ENCODE data around the gene TRPC6. TPM values are rescaled to one million over a fixed set of nuclear protein-coding genes. Genes with fewer than 3 reads are reported as not detected.

The TRPC6 gene
- total RNA-seq, 2 donors from 2014 or later = 0.28 to 0.93 TPM

DNA sequence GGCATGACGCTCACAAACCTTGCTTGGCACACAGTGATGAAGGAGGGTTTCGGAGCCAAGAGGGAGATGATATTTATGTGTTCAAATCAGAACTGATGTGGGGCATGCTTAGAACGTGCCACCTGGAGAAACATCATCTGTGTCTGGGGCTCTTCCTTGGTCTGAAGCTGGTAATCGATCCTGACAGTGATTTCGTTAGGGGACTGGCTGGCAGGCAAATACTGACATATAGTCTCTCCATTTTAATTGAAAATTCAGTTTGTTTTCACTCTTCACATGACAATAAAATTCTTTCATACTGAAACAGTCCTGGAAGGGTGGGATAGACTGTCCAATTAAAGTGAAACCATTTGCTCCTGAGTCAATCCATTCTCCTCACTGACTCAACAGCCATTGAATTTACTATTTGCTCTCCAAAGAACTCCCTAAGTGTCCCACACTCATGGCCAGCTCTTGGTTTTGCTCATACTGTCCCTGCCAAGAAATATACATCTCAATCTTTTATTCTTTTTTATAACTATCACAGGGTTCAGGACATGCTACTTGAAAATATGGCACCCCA is 134.8 kb downstream of the TRPC6 start:
- no peaks in the 10 kb centered on the region for H3K27me3 ChIP-seq
- H3K27ac ChIP-seq = no peak overlapping the region
- no peaks in the 10 kb centered on the region for H3K36me3 ChIP-seq
- H3K9me3 ChIP-seq = no peaks in the 10 kb centered on the region
- H3K4me3 ChIP-seq = no peak overlapping the region
- H3K4me1 ChIP-seq = peaks cover 0 to 5% of the 10 kb centered on the region in 2 donors
- DNase-seq (ENCODE audit: low spot score) = no peak
- no peak for TF ChIP-seq CTCF (IDR thresholded peaks at IDR 0.05)

DNA sequence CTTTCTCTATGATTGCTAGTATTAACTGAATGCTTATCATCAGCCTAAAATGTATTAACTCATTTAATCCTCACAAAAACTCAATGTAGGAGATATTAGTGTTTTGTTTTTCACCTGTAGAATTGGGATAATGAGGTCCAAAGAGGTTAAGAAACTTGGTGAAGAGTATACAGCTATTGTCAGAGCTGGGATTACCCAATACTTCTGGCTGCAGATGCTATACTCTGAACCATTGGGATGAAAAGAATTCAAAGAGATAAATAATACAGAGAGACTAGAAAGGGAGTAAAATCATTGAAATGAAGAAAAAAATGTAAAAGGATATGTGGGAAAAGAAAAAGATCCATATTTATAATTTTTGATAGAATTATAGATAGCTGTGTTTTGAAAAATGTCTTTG is 137.1 kb downstream of the TRPC6 start:
- no peaks in the 10 kb centered on the region for H3K27me3 ChIP-seq
- H3K4me1 ChIP-seq = peaks cover 0 to 15% of the 10 kb centered on the region in 2 donors
- no peaks in the 10 kb centered on the region for H3K36me3 ChIP-seq
- no peak for DNase-seq (ENCODE audit: low spot score)
- no peaks in the 10 kb centered on the region for H3K9me3 ChIP-seq
- no peak overlapping the region for H3K27ac ChIP-seq
- no peak for TF ChIP-seq CTCF (IDR thresholded peaks at IDR 0.05)
- H3K4me3 ChIP-seq = no peak overlapping the region

GRCh38 chr11:101446238-101446637 is 137.6 kb downstream of the TRPC6 start:
- no peaks in the 10 kb centered on the region for H3K36me3 ChIP-seq
- TF ChIP-seq CTCF (IDR thresholded peaks at IDR 0.05) = no peak
- no peaks in the 10 kb centered on the region for H3K9me3 ChIP-seq
- H3K27ac ChIP-seq = no peak overlapping the region
- no peaks in the 10 kb centered on the region for H3K27me3 ChIP-seq
- peaks cover 0 to 20% of the 10 kb centered on the region in 2 donors for H3K4me1 ChIP-seq
- no peak for DNase-seq (ENCODE audit: low spot score)
- H3K4me3 ChIP-seq = no peak overlapping the region

DNA sequence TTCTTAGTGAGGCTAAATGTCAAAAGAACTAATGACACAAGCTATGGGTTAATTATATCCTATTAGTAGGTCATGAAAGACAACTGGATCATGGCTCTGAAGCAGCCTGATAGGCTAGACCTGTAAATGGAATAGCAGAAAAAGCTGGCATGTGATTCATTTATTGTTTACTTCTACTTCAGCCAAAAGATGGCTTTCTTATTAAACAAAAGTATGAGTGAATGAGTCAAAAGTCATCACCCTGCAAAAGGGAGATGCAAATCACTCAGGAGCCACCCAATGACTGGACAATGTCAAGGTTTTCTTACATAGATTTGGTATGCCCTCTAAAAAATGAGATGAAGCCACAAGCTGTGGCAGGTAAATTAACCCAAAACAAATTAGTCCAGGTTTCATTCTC is 138.0 kb downstream of the TRPC6 start:
- TF ChIP-seq CTCF (IDR thresholded peaks at IDR 0.05) = no peak
- H3K36me3 ChIP-seq = no peaks in the 10 kb centered on the region
- no peak for DNase-seq (ENCODE audit: low spot score)
- H3K27me3 ChIP-seq = no peaks in the 10 kb centered on the region
- peaks cover 0 to 22% of the 10 kb centered on the region in 2 donors for H3K4me1 ChIP-seq
- no peaks in the 10 kb centered on the region for H3K9me3 ChIP-seq
- H3K27ac ChIP-seq = no peak overlapping the region
- H3K4me3 ChIP-seq = no peak overlapping the region

- Histone ChIP-seq H3K9me3 (no peaks in the 10 kb centered on the region), H3K4me3 (no peak overlapping the region), H3K27ac (no peak overlapping the region), H3K36me3 (no peaks in the 10 kb centered on the region), H3K4me1 (peaks cover 0 to 22% of the 10 kb centered on the region in 2 donors), H3K27me3 (no peaks in the 10 kb centered on the region)
- TF ChIP-seq CTCF (IDR thresholded peaks at IDR 0.05) = no peak
- no peak for DNase-seq (ENCODE audit: low spot score)
Observed at GRCh38 chr11:101444851-101445250, 139.0 kb downstream of the TRPC6 start.

GRCh38 chr11:101444164-101444563 is 139.6 kb downstream of the TRPC6 start:
- Histone ChIP-seq H3K4me3 (no peak overlapping the region), H3K27ac (no peak overlapping the region), H3K4me1 (peaks cover 0 to 22% of the 10 kb centered on the region in 2 donors), H3K36me3 (no peaks in the 10 kb centered on the region), H3K9me3 (no peaks in the 10 kb centered on the region), H3K27me3 (no peaks in the 10 kb centered on the region)
- no peak for DNase-seq (ENCODE audit: low spot score)
- no peak for TF ChIP-seq CTCF (IDR thresholded peaks at IDR 0.05)

All from right atrium auricular region (tissue), 2 donors.